ENCODE measurements around the gene LY6G6F.
"Not testable (repeated sequence)": the region's sequence is repeated elsewhere in the genome, so short reads cannot be mapped to it uniquely, and the experiment has no call there.

LY6G6F gene

DNA sequence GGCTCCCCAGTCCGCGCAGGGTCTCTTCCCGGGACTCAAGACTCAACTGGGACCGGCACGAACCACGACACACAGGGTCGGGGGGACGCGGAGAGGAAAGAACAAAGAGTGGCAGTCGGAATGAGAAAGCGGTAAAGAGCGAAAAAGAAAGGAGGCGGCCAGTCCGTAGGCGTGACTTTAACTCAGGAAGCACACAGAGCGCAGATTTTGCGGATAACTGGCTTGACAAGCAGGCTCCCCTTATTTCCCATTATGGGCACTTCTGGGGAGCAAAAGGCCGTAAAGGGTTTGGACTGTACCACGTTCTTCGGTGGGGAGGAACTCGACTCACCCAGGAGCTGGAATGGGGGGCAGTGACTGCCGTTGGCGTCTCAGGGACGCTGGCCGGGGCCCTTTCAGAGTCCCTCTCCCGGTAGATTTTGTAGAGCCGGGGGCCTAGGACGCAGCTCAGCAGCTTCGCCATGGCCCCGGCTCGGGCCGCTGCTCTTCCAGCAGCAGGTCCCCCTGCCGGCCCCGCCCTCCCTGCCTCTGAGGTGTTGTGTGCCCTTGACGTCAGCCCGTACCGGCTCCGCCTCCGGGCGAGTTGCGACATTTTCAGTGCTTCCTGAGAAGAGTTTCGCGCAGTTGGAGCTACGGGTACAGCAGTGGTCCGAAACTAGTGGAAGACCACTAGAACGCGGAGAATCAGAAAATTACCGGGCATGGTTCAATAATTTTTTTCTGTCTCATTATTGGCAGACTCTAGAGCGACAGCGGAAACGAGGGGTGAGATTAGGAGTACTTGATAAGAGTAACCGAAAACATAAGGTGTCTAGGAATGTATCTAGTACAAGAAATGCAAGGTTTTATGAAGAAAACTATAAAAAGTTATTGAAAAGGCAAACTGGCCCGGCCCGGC lies 3.6 kb upstream of the LY6G6F start, which contains the start of gene ABHD16A:
Gene ABHD16A, minus strand, starts transcription at position 506 of the 898 bp plus-strand sequence. Its CDS starts 43 bp downstream, at position 463.
- DNase-seq (ENCODE audit: low spot score): peak; percentile 100

- no peak for DNase-seq (ENCODE audit: low spot score)
Measured at GRCh38 chr6:31705931-31706330, 735 bp upstream of the LY6G6F start.

DNA sequence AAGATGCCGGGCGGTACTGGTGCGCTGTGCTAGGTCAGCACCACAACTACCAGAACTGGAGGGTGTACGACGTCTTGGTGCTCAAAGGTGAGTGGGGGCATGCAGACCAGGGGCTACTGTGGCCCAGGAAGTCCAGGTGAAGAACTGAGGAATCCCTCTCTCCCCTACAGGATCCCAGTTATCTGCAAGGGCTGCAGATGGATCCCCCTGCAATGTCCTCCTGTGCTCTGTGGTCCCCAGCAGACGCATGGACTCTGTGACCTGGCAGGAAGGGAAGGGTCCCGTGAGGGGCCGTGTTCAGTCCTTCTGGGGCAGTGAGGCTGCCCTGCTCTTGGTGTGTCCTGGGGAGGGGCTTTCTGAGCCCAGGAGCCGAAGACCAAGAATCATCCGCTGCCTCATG lies 1.0 kb downstream of the LY6G6F start:
- no peak for DNase-seq (ENCODE audit: low spot score)

DNA sequence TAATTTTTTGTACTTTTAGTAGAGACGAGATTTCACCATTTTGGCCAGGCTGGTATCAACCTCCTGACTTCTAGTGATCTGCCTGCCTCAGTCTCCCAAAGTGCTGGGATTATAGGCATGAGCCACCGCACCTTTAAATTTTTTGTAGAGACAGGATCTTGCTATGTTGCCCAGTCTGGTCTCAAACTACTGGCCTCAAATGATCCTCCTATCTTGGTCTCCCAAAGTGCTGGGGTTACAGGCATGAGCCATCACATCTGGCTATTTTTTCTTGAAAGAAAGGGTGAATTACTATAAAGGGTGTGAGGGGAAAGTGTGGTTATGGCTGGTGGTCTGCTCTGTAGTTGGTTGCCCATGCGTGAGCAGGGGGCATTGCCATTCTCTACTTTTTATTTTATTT lies 1.6 kb downstream of the LY6G6F start:
- DNase-seq (ENCODE audit: low spot score): no peak

- DNase-seq (ENCODE audit: low spot score): not testable (repeated sequence)
Measured at GRCh38 chr6:31709157-31709556, 2.5 kb downstream of the LY6G6F start.

DNA sequence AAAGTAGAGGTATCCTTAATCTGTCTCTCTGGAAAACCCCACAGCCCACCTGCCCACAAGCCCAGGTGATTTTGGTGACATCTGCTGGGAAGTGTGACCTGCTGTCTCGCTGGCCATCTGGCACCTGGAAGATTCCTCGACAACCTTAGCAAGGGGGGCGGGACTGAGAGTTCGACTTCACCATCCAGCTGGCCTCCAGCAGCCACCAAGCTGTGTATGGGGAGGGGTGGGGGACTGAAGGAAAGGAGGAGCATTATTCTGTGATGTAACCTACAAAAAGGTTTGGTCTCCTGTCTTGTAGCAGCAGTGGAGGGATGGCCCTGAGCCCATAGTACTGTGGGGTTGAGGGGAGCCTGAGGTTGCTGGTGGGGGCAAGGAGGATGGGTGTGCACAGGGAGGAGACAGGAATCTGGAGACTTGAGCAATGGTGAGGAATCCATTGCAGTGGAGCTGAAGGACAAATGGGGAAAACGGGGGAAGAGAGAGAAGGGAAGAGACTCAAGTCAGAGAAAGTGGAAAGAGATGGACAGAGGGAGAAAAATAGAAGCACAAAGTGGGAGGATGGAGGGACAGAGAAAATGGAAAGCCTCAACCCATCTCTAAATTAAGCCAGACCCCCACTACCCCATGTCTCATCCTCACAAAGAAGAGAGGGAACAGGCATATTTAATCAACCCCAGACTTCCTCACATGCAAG lies 4.0 kb downstream of the LY6G6F start:
- no peak for DNase-seq (ENCODE audit: low spot score)

DNA sequence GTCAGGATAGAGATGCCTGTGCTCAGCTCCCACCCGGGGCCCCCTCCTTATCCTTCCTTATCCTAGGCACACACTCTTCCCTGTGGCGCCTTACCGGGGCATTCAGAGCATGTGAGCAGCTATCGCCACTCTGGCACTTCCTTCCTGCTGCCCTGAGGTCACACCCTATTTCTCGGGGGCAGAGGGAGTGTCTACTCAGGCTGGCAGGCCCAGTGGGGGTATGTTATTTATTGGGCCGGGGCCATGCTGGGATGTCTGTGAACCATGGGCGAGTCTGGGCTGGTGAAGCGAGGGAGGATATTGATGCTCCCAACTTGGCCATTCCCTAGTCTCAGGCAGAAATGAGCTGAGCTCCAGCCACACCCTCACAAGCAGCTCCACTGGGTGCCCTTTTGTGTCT lies 4.6 kb downstream of the LY6G6F start:
- no peak for DNase-seq (ENCODE audit: low spot score)

DNA sequence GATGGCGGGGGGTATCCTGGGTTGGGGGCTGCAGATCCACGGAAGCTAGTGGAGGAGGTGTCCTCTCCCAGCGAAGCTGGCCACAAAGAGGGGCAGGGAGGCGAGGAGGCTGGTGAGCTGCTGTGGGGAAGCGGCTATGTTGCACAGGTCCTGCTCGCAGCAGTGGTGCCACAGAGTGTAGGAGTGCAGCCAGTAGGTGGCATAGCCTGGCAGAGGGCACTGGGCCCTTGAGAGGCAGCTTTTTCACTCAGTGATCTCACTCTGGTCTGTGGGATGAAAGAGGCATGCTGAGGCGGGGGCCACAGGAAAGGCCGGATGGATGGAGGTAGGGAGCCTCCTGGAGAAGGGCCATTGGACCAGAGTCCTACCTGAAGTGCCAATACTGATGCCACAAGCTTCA lies 5.6 kb downstream of the LY6G6F start:
- DNase-seq (ENCODE audit: low spot score): no peak

DNA sequence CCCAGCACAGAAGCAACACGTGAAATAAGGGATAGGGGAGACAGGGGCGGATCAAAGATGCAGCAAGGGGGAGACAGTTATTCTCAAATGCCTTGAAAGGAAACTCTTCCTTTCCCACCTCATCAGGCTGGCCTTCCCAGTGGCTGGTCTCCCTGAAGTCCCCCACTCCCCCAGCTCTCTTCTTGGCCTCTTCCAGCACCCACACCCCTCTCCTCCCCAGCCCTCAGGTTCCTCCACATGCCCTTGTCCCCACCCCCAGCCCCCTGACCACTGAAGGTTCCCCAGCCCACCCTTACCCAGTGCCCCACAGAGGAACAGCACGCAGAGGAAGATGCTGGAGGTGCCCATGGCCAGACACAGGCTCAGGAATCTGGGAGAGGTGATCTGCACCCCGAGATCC lies 6.8 kb downstream of the LY6G6F start:
- no peak for DNase-seq (ENCODE audit: low spot score)

DNA sequence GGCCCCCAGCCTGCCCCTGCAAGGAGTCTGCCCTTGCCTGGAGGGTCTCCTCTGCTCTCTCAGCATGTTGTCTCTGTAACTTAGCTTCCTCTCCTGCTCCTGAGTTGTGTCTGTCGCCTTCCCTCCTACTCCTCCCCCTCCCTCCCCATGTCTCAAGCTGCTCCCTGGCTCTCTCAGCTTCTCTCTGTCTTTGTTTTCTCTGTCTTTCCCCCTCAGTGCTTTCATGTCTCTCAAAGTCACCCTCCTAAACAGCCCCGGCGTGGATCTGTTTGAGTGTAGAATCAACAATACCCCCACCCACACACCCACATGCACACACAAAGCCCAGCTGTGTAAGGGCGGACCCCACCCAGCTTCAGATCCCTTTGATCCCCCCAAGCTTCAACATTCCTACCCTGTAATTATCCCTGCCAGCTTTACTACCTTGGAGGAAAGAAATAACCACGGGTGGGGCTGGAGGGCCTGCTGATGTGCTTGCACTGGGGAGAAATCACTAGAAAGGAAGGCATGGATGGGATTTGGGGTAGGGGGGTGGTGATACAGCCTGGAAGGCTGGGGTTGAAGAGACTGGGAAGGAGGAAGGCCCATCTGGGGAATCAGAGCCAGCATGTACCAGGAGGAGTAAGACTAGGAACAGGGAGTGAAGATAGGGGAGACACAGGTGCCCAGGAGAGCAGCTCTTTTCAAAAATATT lies 7.5 kb downstream of the LY6G6F start:
- peak; percentile 56 for DNase-seq (ENCODE audit: low spot score)

GRCh38 chr6:31715022-31715958 lies 8.6 kb downstream of the LY6G6F start, which contains the start of gene LY6G6D:
Gene LY6G6D, plus strand, starts transcription at chr6:31715348. Its CDS starts 8 bp downstream, at chr6:31715356.
- no peak for DNase-seq (ENCODE audit: low spot score)

DNA sequence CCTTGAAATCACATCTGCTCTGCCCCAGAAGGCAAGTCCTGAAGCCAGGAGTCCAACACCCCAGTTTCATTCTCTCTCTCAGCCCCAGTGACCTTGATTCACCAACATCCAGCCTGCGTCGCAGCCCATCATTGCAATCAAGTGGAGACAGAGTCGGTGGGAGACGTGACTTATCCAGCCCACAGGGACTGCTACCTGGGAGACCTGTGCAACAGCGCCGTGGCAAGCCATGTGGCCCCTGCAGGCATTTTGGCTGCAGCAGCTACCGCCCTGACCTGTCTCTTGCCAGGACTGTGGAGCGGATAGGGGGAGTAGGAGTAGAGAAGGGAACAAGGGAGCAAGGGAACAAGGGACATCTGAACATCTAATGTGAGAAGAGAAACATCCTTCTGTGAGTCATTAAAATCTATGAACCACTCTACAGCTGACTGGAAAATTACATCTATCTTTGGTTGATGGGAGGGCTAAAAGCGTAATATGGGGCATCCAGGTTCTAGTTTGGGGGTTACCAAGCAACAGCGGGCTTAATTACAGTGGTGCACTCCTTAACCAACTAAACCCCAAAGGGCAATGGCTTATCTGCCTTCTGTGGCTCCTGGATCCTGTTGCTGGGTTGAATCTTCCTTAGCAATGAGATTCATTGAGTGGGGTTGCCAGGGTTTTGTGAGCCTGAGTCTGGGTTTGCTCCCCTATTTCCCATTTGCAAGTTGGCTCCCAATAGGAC lies 11.0 kb downstream of the LY6G6F start:
- peak; percentile 66 for DNase-seq (ENCODE audit: low spot score)

- DNase-seq (ENCODE audit: low spot score): peak; percentile 68
Measured at GRCh38 chr6:31718265-31718664, 11.6 kb downstream of the LY6G6F start.

- no peak for DNase-seq (ENCODE audit: low spot score)
Measured at GRCh38 chr6:31719001-31719400, 12.3 kb downstream of the LY6G6F start.

- DNase-seq (ENCODE audit: low spot score): no peak
Measured at GRCh38 chr6:31720196-31720770, 13.6 kb downstream of the LY6G6F start.

DNA sequence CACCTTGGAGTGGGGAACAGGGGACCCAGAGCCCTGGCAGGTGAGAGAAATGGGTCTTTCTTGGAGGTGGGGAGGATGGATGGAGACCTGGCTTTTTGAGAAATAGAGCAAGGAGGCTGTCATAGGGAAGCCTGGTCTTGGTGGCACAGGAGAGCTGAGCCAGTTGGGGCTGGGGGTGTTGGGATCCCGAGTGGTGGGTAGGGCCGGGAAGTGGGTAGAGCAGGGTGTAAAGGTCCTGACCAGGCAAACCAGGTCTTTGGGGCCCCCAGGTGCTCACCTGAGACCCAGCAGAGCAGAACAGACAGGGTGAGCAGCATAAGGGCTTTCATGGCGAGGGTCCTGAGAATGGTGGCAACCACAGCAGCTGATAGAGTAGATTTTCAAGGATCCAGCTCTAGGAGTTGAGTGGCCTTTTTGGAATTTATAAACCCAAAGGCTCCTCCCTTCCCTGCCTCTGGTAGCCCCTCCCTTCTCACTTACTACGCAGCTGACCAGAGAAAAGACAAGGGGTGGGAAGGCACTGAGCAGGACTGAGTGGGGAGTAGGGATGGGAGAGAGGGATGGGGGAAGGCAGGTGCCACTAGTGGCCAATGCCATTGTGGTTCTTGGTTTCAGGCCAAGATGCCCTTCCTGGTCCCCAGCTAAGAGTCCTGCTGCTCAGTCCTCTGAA lies 14.8 kb downstream of the LY6G6F start, which contains the start of gene LY6G6C:
Gene LY6G6C, minus strand, starts transcription at position 396 of the 670 bp plus-strand sequence. Its CDS starts 67 bp downstream, at position 329.
- no peak for DNase-seq (ENCODE audit: low spot score)

DNA sequence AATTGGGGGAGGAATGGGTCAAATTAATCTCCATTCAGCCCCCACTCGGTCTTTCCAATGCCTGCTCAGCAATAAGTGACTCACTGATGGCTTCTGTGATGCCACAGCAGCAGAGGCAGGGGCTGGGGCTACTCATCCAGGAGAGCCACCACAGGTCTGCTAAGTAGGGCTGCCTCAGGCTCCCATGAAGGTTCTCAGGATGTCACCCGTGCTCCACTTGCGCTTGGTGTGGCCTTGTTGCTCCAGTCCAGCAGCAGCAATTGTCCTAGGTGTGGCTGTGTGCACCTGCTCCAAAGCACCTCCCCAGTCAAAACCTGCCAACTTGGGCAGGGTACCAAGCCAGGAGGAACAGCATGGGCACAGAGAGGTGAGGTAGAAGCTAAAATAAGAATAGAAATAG lies 15.5 kb downstream of the LY6G6F start:
- no peak for DNase-seq (ENCODE audit: low spot score)

GRCh38 chr6:31723245-31723979 lies 16.7 kb downstream of the LY6G6F start, which contains the start of gene MPIG6B:
Gene MPIG6B, plus strand, starts transcription at chr6:31723373. Its CDS starts 11 bp downstream, at chr6:31723384.
- no peak for DNase-seq (ENCODE audit: low spot score)
